Neuronal stem cell (in vitro differentiated cells): ENCODE measurements around the gene FN3K.

Experiments
- DNase-seq: peaks from one replicate; pipeline ENCODE4 v3.0.0-alpha.2; 2013; ENCODE audit warnings: low spot score
- H2AFZ ChIP-seq: one replicate; pipeline ENCODE4 v1.6.1; 2013; ENCODE audit warnings: mild to moderate bottlenecking, low read length, inconsistent platforms
- H2AK5ac ChIP-seq: 2 replicates; pipeline ENCODE4 v1.6.1; 2013; ENCODE audit warnings: low read depth, mild to moderate bottlenecking, inconsistent platforms, low read length, moderate library complexity, mixed read lengths
- H2BK120ac ChIP-seq: 2 replicates; pipeline ENCODE4 v1.6.1; 2013; ENCODE audit warnings: low read depth, mild to moderate bottlenecking, inconsistent platforms, low read length, moderate library complexity, mixed read lengths
- H2BK12ac ChIP-seq: one replicate; pipeline ENCODE4 v1.6.1; 2013; ENCODE audit warnings: low read length, inconsistent platforms
- H2BK15ac ChIP-seq: 2 replicates; pipeline ENCODE4 v1.6.1; 2013; ENCODE audit warnings: mild to moderate bottlenecking, low read length, inconsistent platforms, mixed read lengths
- H2BK5ac ChIP-seq: one replicate; pipeline ENCODE4 v1.6.1; 2013; ENCODE audit warnings: inconsistent platforms, mild to moderate bottlenecking, low read length, moderate library complexity
- H3K14ac ChIP-seq: one replicate; pipeline ENCODE4 v1.6.1; 2013; ENCODE audit warnings: low read length, inconsistent platforms
- H3K18ac ChIP-seq: 2 replicates; pipeline ENCODE4 v1.6.1; 2013; ENCODE audit warnings: low read length, inconsistent platforms
- H3K23ac ChIP-seq: 2 replicates; pipeline ENCODE4 v1.6.1; 2013; ENCODE audit warnings: low read depth, mild to moderate bottlenecking, mixed read lengths, low read length, inconsistent platforms; ENCODE audit not compliant: poor library complexity
- H3K27ac ChIP-seq: replicated peaks from 3 replicates; pipeline ENCODE4 v1.5.1; 2013; ENCODE audit warnings: low read length, inconsistent platforms
- H3K27me3 ChIP-seq, 3 experiments: 2 replicates each; pipeline ENCODE4 v1.6.1; 2013; ENCODE audit warnings: low read length in 3 of 3, mild to moderate bottlenecking in 2 of 3, inconsistent platforms in 1 of 3, low read depth in 1 of 3, mixed read lengths in 1 of 3, moderate library complexity in 1 of 3; ENCODE audit not compliant: control insufficient read depth in 3 of 3, insufficient read depth in 3 of 3
- H3K36me3 ChIP-seq, 2 donors: replicated peaks in 1 of 2; 2 replicates each; pipeline ENCODE4 v1.6.1; 2013; ENCODE audit warnings: low read length in 2 of 2; ENCODE audit not compliant: control insufficient read depth in 2 of 2, insufficient read depth in 2 of 2
- H3K4ac ChIP-seq: 2 replicates; pipeline ENCODE4 v1.6.1; 2013; ENCODE audit warnings: inconsistent platforms, mild to moderate bottlenecking, low read length, moderate library complexity
- H3K4me1 ChIP-seq, 2 donors: 1 replicate in 1 of 2; 2 replicates in 1 of 2; pipeline ENCODE4 v1.6.1; 2013; ENCODE audit warnings: low read length in 2 of 2, low read depth in 1 of 2; ENCODE audit not compliant: control insufficient read depth in 2 of 2, insufficient read depth in 1 of 2
- H3K4me2 ChIP-seq: one replicate; pipeline ENCODE4 v1.6.1; 2013; ENCODE audit warnings: mild to moderate bottlenecking, low read length, inconsistent platforms; ENCODE audit not compliant: insufficient read depth, poor library complexity, severe bottlenecking
- H3K4me3 ChIP-seq, 2 donors: 2 replicates each; pipeline ENCODE4 v1.5.1; 2013; ENCODE audit warnings: low read length in 2 of 2, mild to moderate bottlenecking in 2 of 2, inconsistent platforms in 1 of 2, moderate library complexity in 1 of 2
- H3K79me1 ChIP-seq: one replicate; pipeline ENCODE4 v1.6.1; 2013; ENCODE audit warnings: low read depth, mild to moderate bottlenecking, inconsistent platforms, low read length, moderate library complexity
- H3K9ac ChIP-seq: one replicate; pipeline ENCODE4 v1.6.1; 2013; ENCODE audit warnings: mild to moderate bottlenecking, low read depth, low read length, inconsistent platforms; ENCODE audit not compliant: poor library complexity
- H3K9me3 ChIP-seq, 2 donors: replicated peaks in 1 of 2; 2 replicates each; pipeline versions ENCODE3 to v1.6.1; 2013; ENCODE audit warnings: low read length in 2 of 2, mild to moderate bottlenecking in 2 of 2, inconsistent platforms in 1 of 2, low read depth in 1 of 2, mixed read lengths in 1 of 2, moderate library complexity in 1 of 2; ENCODE audit not compliant: control insufficient read depth in 2 of 2, insufficient read depth in 1 of 2
- H4K8ac ChIP-seq: one replicate; pipeline ENCODE4 v1.6.1; 2013; ENCODE audit warnings: low read depth, mild to moderate bottlenecking, inconsistent platforms, low read length, moderate library complexity
- H4K91ac ChIP-seq: one replicate; pipeline ENCODE4 v1.6.1; 2013; ENCODE audit warnings: low read length, low read depth, mild to moderate bottlenecking, inconsistent platforms; ENCODE audit not compliant: poor library complexity
- WGBS, 2 donors: extraction: QIAGEN DNeasy Blood & Tissue Kit; methylation state at CpG; one replicate each; pipeline ENCODE4 v1.1.7; 2013; ENCODE audit warnings: missing lambda C conversion rate in 2 of 2, mixed read lengths in 1 of 2; ENCODE audit not compliant: insufficient read length in 2 of 2, insufficient replicate concordance in 1 of 2; ENCODE audit errors: extremely low coverage in 2 of 2; 5-methylcytosine and 5-hydroxymethylcytosine counted together

Gene FN3K

DNA sequence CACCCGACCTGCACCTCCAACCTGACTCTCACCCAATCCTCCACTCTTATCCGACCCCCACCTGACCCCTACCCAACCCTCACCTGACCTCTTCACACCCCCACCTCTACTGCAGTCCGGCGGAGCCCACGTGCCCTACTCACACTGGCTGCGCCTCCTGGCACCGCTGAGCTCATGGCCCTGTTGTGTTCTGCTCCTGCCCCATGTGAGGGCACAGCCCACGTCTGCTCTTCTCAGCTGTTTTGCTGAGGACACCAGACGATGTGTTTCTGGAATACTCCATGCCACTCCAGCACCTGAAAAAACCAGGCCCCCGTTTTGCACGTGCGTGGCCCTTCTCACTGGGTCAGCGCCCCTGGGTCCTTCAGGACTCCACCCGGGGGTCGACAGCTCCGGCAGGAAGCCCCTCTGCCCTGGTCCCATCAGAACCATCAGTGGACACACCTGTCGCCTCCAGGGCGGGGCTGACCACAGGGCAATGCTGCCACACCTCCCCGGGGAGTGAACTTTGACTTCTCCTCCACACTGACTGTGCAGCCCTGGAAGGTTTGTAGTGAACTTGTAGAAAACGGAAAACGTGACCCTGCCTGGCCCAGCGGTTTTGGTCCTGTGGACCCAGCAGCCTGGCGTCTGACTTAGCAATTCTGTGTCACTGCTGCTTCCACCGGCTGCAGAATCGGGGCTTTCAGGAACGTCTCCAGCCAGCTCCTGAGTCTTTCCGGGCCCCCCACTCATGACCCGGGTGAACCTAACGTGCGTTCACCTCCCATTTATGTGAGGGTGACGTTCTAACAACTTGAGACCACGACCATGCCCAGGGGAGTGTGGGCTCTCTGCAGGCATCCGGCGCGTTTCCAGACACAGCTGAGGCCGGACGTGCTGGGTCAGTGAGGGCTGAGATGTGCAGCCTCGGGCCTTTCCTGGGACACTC, 31.2 kb upstream of the FN3K start:
- WGBS, 2 donors: 100% methylated on average over 1 of the region's 38 CpGs; no CpG with 5 or more reads in 1 of the 2 donors
- Histone ChIP-seq H3K9ac (no peak overlapping the region), H2BK120ac (no peak overlapping the region), H3K18ac (no peak overlapping the region), H2BK5ac (peak overlapping the region; percentile 20), H3K14ac (no peak overlapping the region), H4K8ac (no peak overlapping the region), H3K4ac (no peak overlapping the region), H4K91ac (no peak overlapping the region), H3K4me2 (no peak overlapping the region), H3K23ac (peak overlapping the region; percentile 45), H3K9me3 (peaks cover 0 to 4% of the 10 kb centered on the region in 2 donors), H3K4me3 (no peak overlapping the region), H3K79me1 (peaks cover 2% of the 10 kb centered on the region), H2BK12ac (no peak overlapping the region), H3K4me1 (peaks cover 1 to 3% of the 10 kb centered on the region in 2 donors), H2AFZ (no peak overlapping the region), H3K36me3 (no peaks in the 10 kb centered on the region), H3K27me3 (peaks cover 0 to 24% (median 10%) of the 10 kb centered on the region in 3 experiments), H2AK5ac (peak overlapping the region; percentile 31), H2BK15ac (no peak overlapping the region), H3K27ac (no peak overlapping the region)
- no peak for DNase-seq

DNA sequence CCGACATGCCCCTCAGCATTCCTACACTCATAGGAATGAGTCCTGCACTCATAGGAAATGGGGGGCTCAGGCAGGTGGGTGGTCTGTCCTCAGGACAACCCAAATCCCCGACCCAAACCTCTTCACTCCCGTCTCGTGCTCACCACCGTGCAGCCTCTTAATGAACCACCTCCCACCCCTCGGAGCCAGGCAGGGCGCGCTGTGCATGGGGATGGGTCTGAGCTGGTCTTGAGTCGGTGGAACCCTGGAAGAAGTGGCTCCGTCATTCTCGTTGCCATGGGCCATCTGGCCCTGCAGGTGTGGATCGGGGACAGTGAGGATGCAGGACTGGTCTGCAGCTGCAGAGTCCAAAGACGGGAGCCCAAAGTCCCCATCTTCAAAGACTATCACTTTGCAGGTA, 30.5 kb upstream of the FN3K start:
- H2BK120ac ChIP-seq: no peak overlapping the region
- H3K9ac ChIP-seq: no peak overlapping the region
- H2BK15ac ChIP-seq: no peak overlapping the region
- H4K91ac ChIP-seq: no peak overlapping the region
- peaks cover 0 to 18% (median 4%) of the 10 kb centered on the region in 3 experiments for H3K27me3 ChIP-seq
- no peak overlapping the region for H3K18ac ChIP-seq
- no peaks in the 10 kb centered on the region for H3K36me3 ChIP-seq
- no CpG with 5 or more reads among the region's 13 CpGs for WGBS, 2 donors
- no peak overlapping the region for H2BK12ac ChIP-seq
- no peak overlapping the region for H3K27ac ChIP-seq
- DNase-seq: no peak
- H3K23ac ChIP-seq: peak overlapping the region; percentile 45
- H3K4me3 ChIP-seq: peak overlapping the region in 1 of 2 donors; percentile 53
- H2AFZ ChIP-seq: no peak overlapping the region
- no peak overlapping the region for H2BK5ac ChIP-seq
- no peak overlapping the region for H4K8ac ChIP-seq
- H3K4me2 ChIP-seq: no peak overlapping the region
- H3K4ac ChIP-seq: no peak overlapping the region
- no peaks in the 10 kb centered on the region for H3K79me1 ChIP-seq
- no peaks in the 10 kb centered on the region for H3K9me3 ChIP-seq
- H3K4me1 ChIP-seq: no peaks in the 10 kb centered on the region
- peak overlapping the region; percentile 31 for H2AK5ac ChIP-seq
- H3K14ac ChIP-seq: no peak overlapping the region

DNA sequence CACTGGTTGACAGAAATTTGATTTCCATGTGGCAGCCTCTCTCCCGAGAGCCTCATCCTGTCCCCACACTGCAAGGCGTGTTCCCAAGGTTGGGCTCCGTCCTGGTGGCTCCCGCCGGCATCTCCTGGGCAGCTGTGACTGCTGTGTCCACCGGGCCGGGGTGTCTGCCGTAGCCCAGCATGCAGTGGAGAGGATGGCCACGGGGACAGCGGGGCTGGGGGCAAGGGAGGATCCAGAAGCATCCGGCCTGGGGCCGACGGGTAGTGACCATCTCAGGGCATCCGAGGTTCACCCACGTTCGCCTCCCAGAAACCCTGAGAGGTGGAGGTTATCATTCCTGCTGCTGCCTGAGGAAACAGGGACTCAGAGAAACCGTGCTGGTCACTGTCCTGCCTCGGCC, 29.7 kb upstream of the FN3K start:
- Histone ChIP-seq H3K4ac (no peak overlapping the region), H3K27me3 (peaks cover 0 to 12% (median 3%) of the 10 kb centered on the region in 3 experiments), H3K4me2 (no peak overlapping the region), H2BK12ac (peak overlapping the region; percentile 58), H3K9ac (no peak overlapping the region), H4K8ac (no peak overlapping the region), H2AFZ (no peak overlapping the region), H2BK120ac (no peak overlapping the region), H3K14ac (no peak overlapping the region), H3K9me3 (no peaks in the 10 kb centered on the region), H2BK5ac (no peak overlapping the region), H3K79me1 (no peaks in the 10 kb centered on the region), H3K4me3 (peak overlapping the region in 1 of 2 donors; percentile 34), H3K4me1 (no peaks in the 10 kb centered on the region), H4K91ac (no peak overlapping the region), H3K27ac (no peak overlapping the region), H3K18ac (peak overlapping the region; percentile 64), H2BK15ac (peak overlapping the region; percentile 49), H3K23ac (no peak overlapping the region), H2AK5ac (peak overlapping the region; percentile 28), H3K36me3 (no peaks in the 10 kb centered on the region)
- WGBS, 2 donors: no CpG with 5 or more reads among the region's 18 CpGs
- DNase-seq: no peak

DNA sequence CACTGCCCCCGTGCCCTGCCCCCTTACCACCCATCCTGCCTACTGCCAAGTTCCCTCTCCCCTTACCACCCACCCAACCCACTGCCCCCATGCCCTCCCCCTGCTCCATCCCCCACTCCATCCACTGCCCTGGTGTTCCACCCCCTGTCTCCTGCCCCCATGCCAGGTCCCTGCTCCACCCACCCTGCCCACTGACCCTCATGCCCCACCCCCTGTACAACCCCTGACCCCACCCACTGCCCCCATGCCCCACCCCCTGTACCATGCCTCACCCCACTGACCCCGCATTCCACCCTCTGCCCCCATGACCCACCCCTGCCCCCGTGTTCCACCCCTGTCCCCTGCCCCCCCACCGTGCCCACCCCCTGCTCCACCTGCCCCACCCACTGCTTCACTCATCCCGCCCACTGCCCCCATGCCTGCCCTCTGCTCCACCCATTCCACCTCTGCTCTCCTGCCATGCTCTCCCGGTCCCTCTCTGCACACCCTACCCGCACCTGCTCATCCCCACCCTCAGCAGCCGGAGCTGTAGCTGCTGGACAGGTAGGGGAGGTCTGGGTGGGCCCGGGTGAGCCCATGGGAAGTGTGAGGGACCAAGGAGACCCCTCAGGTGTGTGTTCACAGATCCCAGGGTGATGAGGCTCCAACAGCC, 26.3 kb upstream of the FN3K start:
- DNase-seq: no peak
- no peak overlapping the region for H3K4me2 ChIP-seq
- H3K27me3 ChIP-seq: peaks cover 0 to 8% (median 3%) of the 10 kb centered on the region in 3 experiments
- no peaks in the 10 kb centered on the region for H3K79me1 ChIP-seq
- peak overlapping the region; percentile 29 for H3K23ac ChIP-seq
- H4K8ac ChIP-seq: no peak overlapping the region
- H3K4ac ChIP-seq: no peak overlapping the region
- peaks cover 0 to 5% of the 10 kb centered on the region in 2 donors for H3K9me3 ChIP-seq
- H2BK12ac ChIP-seq: no peak overlapping the region
- no peak overlapping the region for H3K4me3 ChIP-seq
- peak overlapping the region; percentile 64 for H4K91ac ChIP-seq
- H2AFZ ChIP-seq: peak overlapping the region; percentile 63
- H2BK5ac ChIP-seq: no peak overlapping the region
- peak overlapping the region; percentile 77 for H3K18ac ChIP-seq
- peak overlapping the region; percentile 5 for H3K14ac ChIP-seq
- H3K4me1 ChIP-seq: no peaks in the 10 kb centered on the region
- no peak overlapping the region for H2AK5ac ChIP-seq
- no peak overlapping the region for H3K27ac ChIP-seq
- H2BK120ac ChIP-seq: peak overlapping the region; percentile 74
- H3K36me3 ChIP-seq: no peaks in the 10 kb centered on the region
- no peak overlapping the region for H3K9ac ChIP-seq
- no peak overlapping the region for H2BK15ac ChIP-seq
- WGBS, 2 donors: no CpG with 5 or more reads among the region's 9 CpGs
